ENCODE measurements around the gene BCL3.

- TF ChIP-seq SP1 (CRISPR knock-in tag; conservative IDR thresholded peaks at IDR 0.05) (no peak), NR3C1 (CRISPR knock-in tag; conservative IDR thresholded peaks at IDR 0.05; ENCODE audit: low read depth) (no peak), CTCF (IDR thresholded peaks at IDR 0.05) (no peak), ZNF416 (CRISPR knock-in tag; IDR thresholded peaks at IDR 0.05) (no peak), AFF4 (CRISPR knock-in tag; IDR thresholded peaks at IDR 0.05; ENCODE audit: borderline replicate concordance) (no peak), ZNF263 (CRISPR knock-in tag; IDR thresholded peaks at IDR 0.05; ENCODE audit: low read depth) (no peak)
Observed at GRCh38 chr19:44744871-44745332, 3.6 kb upstream of the BCL3 start.

Data from WTC11 (cell line).